IMR-90 (cell line): Measurements from ENCODE around the gene SATL1.
"Not testable (repeated sequence)": the region's sequence is repeated elsewhere in the genome, so short reads cannot be mapped to it uniquely, and the experiment has no call there.

ENCODE experiments used
- BHLHE40 ChIP-seq: fragments of 150-350 bp; IDR thresholded peaks from 2 replicates; pipeline ENCODE4 v1.6.1; 2016; ENCODE audit warnings: mild to moderate bottlenecking, low read depth, low read length
- CEBPB ChIP-seq: IDR thresholded peaks from 2 replicates; pipeline ENCODE4 v1.6.1; 2012; ENCODE audit warnings: low read depth, low read length, improper control_type of control experiment
- POLR2A ChIP-seq: IDR thresholded peaks from 2 replicates; pipeline ENCODE4 v1.6.1; 2012; ENCODE audit warnings: mild to moderate bottlenecking, low read depth, low read length
- RAD21 ChIP-seq: IDR thresholded peaks from 2 replicates; pipeline ENCODE4 v1.6.1; 2012; ENCODE audit warnings: low read length, improper control_type of control experiment
- SMC3 ChIP-seq: fragments of 150-350 bp; IDR thresholded peaks from 2 replicates; pipeline ENCODE4 v1.6.1; 2016; ENCODE audit warnings: low read depth, mild to moderate bottlenecking, antibody characterized with exemption, low read length, moderate library complexity
- TF ChIP-seq, protein P1 (sequence below): conservative IDR thresholded peaks from 2 replicates; pipeline ENCODE4 v1.5.1; 2012; ENCODE audit warnings: mild to moderate bottlenecking, low read depth, low read length, improper control_type of control experiment
- TF ChIP-seq, protein P2 (sequence below): fragments of 150-350 bp; IDR thresholded peaks from 2 replicates; pipeline ENCODE4 v1.6.1; 2017; ENCODE audit warnings: mild to moderate bottlenecking, antibody characterized with exemption, low read length, low read depth

DNA sequence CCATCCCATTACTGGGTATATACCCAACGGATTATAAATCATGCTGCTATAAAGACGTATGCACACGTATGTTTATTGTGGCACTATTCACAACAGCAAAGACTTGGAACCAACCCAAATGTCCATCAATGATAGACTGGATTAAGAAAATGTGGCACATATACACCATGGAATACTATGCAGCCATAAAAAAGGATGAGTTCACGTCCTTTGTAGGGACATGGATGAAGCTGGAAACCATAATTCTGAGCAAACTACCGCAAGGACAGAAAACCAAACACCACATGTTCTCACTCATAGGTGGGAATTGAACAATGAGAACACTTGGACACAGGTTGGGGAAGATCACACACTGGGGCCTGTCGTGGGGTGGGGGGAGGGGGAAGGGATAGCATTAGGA lies 41.7 kb upstream of the SATL1 start:
- TF ChIP-seq POLR2A, RAD21, BHLHE40, CEBPB, SMC3: not testable (repeated sequence)
- TF ChIP-seq, protein P1, sequence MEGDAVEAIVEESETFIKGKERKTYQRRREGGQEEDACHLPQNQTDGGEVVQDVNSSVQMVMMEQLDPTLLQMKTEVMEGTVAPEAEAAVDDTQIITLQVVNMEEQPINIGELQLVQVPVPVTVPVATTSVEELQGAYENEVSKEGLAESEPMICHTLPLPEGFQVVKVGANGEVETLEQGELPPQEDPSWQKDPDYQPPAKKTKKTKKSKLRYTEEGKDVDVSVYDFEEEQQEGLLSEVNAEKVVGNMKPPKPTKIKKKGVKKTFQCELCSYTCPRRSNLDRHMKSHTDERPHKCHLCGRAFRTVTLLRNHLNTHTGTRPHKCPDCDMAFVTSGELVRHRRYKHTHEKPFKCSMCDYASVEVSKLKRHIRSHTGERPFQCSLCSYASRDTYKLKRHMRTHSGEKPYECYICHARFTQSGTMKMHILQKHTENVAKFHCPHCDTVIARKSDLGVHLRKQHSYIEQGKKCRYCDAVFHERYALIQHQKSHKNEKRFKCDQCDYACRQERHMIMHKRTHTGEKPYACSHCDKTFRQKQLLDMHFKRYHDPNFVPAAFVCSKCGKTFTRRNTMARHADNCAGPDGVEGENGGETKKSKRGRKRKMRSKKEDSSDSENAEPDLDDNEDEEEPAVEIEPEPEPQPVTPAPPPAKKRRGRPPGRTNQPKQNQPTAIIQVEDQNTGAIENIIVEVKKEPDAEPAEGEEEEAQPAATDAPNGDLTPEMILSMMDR = not testable (repeated sequence)
- TF ChIP-seq, protein P2, sequence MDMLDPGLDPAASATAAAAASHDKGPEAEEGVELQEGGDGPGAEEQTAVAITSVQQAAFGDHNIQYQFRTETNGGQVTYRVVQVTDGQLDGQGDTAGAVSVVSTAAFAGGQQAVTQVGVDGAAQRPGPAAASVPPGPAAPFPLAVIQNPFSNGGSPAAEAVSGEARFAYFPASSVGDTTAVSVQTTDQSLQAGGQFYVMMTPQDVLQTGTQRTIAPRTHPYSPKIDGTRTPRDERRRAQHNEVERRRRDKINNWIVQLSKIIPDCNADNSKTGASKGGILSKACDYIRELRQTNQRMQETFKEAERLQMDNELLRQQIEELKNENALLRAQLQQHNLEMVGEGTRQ = not testable (repeated sequence)
